Lung (tissue), 12 donors: ENCODE results near the gene LLGL1. TPM values are rescaled to one million over a fixed set of nuclear protein-coding genes. Genes with fewer than 3 reads are reported as not detected.

Experiments
- ATAC-seq: fragments of 200-7000 bp; cut with Tn5 transposase; one replicate; pipeline ENCODE4 v1.9.1; 2020; ENCODE audit warnings: moderate number of reproducible peaks; ENCODE audit not compliant: insufficient read depth, low FRiP score
- DNase-seq, 3 donors: peaks; one replicate each; pipeline ENCODE4 v3.0.0-alpha.2; 2013 to 2017
- H3K27ac ChIP-seq, 2 donors: one replicate each; pipeline ENCODE4 v1.5.1; 2013; ENCODE audit warnings: mild to moderate bottlenecking in 2 of 2, moderate library complexity in 2 of 2, control low read depth in 1 of 2, inconsistent platforms in 1 of 2, low read depth in 1 of 2, low read length in 1 of 2
- H3K27me3 ChIP-seq, 3 donors: one replicate each; pipeline ENCODE4 v1.5.1; 2013; ENCODE audit warnings: low read length in 2 of 3; ENCODE audit not compliant: control insufficient read depth in 3 of 3, insufficient read depth in 3 of 3
- H3K36me3 ChIP-seq, 4 donors: one replicate each; pipeline ENCODE4 v1.5.1; 2013; ENCODE audit warnings: low read length in 4 of 4, mild to moderate bottlenecking in 1 of 4, moderate library complexity in 1 of 4; ENCODE audit not compliant: control insufficient read depth in 4 of 4, insufficient read depth in 4 of 4
- H3K4me1 ChIP-seq, 5 donors: one replicate each; pipeline ENCODE4 v1.5.1; 2013; ENCODE audit warnings: low read length in 5 of 5, mild to moderate bottlenecking in 2 of 5, moderate library complexity in 1 of 5; ENCODE audit not compliant: control insufficient read depth in 5 of 5, insufficient read depth in 5 of 5
- H3K4me3 ChIP-seq: one replicate; pipeline ENCODE4 v1.5.1; 2013; ENCODE audit warnings: mild to moderate bottlenecking, control low read depth, moderate library complexity
- H3K9ac ChIP-seq, 2 donors: one replicate each; pipeline ENCODE4 v1.5.1; 2013; ENCODE audit warnings: low read length in 2 of 2, control low read depth in 1 of 2; ENCODE audit not compliant: insufficient read depth in 1 of 2
- H3K9me3 ChIP-seq, 4 donors: one replicate each; pipeline ENCODE4 v1.5.1; 2013; ENCODE audit warnings: low read length in 3 of 4, mild to moderate bottlenecking in 1 of 4, moderate library complexity in 1 of 4; ENCODE audit not compliant: control insufficient read depth in 4 of 4, insufficient read depth in 3 of 4
- WGBS, 2 donors: extraction: QIAGEN DNeasy Blood & Tissue Kit; methylation state at CpG; one replicate each; pipeline ENCODE4 v1.1.7; 2013; 5-methylcytosine and 5-hydroxymethylcytosine counted together
- polyA plus RNA-seq, 2 donors: library from polyadenylated mRNA; stranded (reverse); fragments of 200-250 nt; gene quantifications; one replicate each; pipeline ENCODE4 v1.2.1, GENCODE V29; 2013
- total RNA-seq, 2 donors: library from RNA; depleted of rRNA in 1 of 2; stranded (reverse); fragments of >200 nt in 1 of 2; gene quantifications; one replicate each; pipeline ENCODE4 v1.2.1, GENCODE V29; 2014 to 2021
- TF ChIP-seq, protein P1 (sequence below): IDR thresholded peaks from 2 replicates; pipeline ENCODE4 v1.5.1; 2012; ENCODE audit warnings: mild to moderate bottlenecking; ENCODE audit errors: control extremely low read depth, extremely low read depth
- donor health status: control.
- donor health status: control.
- donor health status: Bipolar disorder and iron deficiency.
- donor health status: healthy.
- donor health status: DM: yes; HTN: yes; CAD: no.

The LLGL1 gene
- total and polyA plus RNA-seq, 4 donors, result 7.1 to 21.8 (median 12.1) TPM

DNA sequence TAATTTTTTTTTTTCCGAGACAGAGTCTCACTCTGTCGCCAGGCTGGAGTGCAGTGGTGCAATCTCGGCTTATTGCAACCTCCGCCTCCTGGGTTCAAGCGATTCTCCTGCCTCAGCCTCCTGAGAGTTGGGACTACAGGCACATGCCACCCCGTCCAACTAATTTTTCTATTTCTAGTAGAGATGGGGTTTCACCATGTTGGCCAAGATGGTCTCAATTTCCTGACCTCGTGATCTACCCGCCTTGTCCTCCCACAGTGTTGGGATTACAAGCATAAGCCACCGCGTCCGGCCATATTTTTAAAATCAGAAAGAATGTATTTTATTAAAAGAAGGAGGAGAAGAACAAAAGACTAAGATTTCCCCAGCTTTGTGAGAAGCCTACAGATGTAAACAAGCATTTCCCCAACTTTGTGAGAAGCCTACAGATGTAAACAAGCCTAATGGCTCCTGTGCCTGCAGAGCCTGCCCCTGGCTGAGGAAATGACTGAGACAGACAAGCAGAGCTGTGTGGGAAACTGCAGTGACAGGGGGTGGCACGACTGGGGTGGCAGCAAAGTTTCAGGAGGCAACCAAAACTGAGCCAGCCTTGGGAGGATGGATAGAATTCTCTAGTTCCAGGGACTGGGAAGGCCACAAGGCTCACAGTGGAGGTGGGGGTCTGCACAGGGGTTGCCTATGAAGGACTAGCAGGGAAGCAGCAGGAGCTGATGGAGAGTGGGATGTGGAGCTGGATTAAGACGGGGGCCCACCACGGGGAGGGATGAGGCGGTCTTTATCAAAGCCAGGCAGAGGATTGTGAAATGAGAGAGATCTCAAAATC lies 66.5 kb downstream of the LLGL1 start:
- no peaks in the 10 kb centered on the region for H3K4me1 ChIP-seq
- no peak for ATAC-seq
- H3K27me3 ChIP-seq, result no peaks in the 10 kb centered on the region
- no peak overlapping the region for H3K27ac ChIP-seq
- TF ChIP-seq, protein P1, sequence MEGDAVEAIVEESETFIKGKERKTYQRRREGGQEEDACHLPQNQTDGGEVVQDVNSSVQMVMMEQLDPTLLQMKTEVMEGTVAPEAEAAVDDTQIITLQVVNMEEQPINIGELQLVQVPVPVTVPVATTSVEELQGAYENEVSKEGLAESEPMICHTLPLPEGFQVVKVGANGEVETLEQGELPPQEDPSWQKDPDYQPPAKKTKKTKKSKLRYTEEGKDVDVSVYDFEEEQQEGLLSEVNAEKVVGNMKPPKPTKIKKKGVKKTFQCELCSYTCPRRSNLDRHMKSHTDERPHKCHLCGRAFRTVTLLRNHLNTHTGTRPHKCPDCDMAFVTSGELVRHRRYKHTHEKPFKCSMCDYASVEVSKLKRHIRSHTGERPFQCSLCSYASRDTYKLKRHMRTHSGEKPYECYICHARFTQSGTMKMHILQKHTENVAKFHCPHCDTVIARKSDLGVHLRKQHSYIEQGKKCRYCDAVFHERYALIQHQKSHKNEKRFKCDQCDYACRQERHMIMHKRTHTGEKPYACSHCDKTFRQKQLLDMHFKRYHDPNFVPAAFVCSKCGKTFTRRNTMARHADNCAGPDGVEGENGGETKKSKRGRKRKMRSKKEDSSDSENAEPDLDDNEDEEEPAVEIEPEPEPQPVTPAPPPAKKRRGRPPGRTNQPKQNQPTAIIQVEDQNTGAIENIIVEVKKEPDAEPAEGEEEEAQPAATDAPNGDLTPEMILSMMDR, result no peak
- DNase-seq, result no peak
- H3K9me3 ChIP-seq, result no peaks in the 10 kb centered on the region
- no peak overlapping the region for H3K9ac ChIP-seq
- no peak overlapping the region for H3K4me3 ChIP-seq
- 91 to 92% methylated on average over 15 of the region's 15 CpGs for WGBS, 2 donors
- peaks cover 17 to 51% (median 35%) of the 10 kb centered on the region in 4 donors for H3K36me3 ChIP-seq

Other genes starting within 250 kb of the LLGL1 start
- 10 to 100 TPM; 17.7 to 32.9 TPM for gene ATPAF2, start 186.5 kb upstream of the LLGL1 start, total RNA-seq
- 10 to 100 TPM; 22.8 to 23.7 TPM for gene ATPAF2, start 186.5 kb upstream of the LLGL1 start, polyA plus RNA-seq
- 1 to 10 TPM; 6.5 to 7.2 TPM for gene GID4, start 186.2 kb upstream of the LLGL1 start, total RNA-seq
- gene GID4, start 186.2 kb upstream of the LLGL1 start, polyA plus RNA-seq, result 1 to 10 TPM; 3.9 to 4.0 TPM
- 10 to 100 TPM; 28.6 to 41.3 TPM for gene DRG2, start 137.7 kb upstream of the LLGL1 start, total RNA-seq
- 10 to 100 TPM; 32.7 to 38.5 TPM for gene DRG2, start 137.7 kb upstream of the LLGL1 start, polyA plus RNA-seq
- 1 to 10 TPM; 2.1 to 2.4 TPM for gene MYO15A, start 116.9 kb upstream of the LLGL1 start, total RNA-seq
- gene MYO15A, start 116.9 kb upstream of the LLGL1 start, polyA plus RNA-seq, result 1 to 10 TPM in 1 of 2 donors, under 1 TPM in 1; 0.56 to 2.7 TPM
- 100 to 1,000 TPM in 1 of 2 donors, 10 to 100 TPM in 1; 83.0 to 104 TPM for gene ALKBH5, start 41.8 kb upstream of the LLGL1 start, total RNA-seq
- gene ALKBH5, start 41.8 kb upstream of the LLGL1 start, polyA plus RNA-seq, result 10 to 100 TPM; 30.2 to 36.5 TPM
- gene FLII, start 33.1 kb downstream of the LLGL1 start, total RNA-seq, result 100 to 1,000 TPM; 152 to 391 TPM
- gene FLII, start 33.1 kb downstream of the LLGL1 start, polyA plus RNA-seq, result 100 to 1,000 TPM; 234 to 298 TPM
- gene MIEF2, start 35.0 kb downstream of the LLGL1 start, total RNA-seq, result 10 to 100 TPM; 15.5 to 24.1 TPM
- 10 to 100 TPM in 1 of 2 donors, 1 to 10 TPM in 1; 7.3 to 10.8 TPM for gene MIEF2, start 35.0 kb downstream of the LLGL1 start, polyA plus RNA-seq
- gene TOP3A, start 89.4 kb downstream of the LLGL1 start, total RNA-seq, result 10 to 100 TPM; 36.5 to 41.4 TPM
- 10 to 100 TPM; 14.6 to 17.0 TPM for gene TOP3A, start 89.4 kb downstream of the LLGL1 start, polyA plus RNA-seq
- 10 to 100 TPM; 17.4 to 20.9 TPM for gene SMCR8, start 89.7 kb downstream of the LLGL1 start, total RNA-seq
- gene SMCR8, start 89.7 kb downstream of the LLGL1 start, polyA plus RNA-seq, result 10 to 100 TPM in 1 of 2 donors, 1 to 10 TPM in 1; 4.2 to 12.7 TPM
- 10 to 100 TPM; 14.2 to 42.3 TPM for gene SHMT1, start 137.9 kb downstream of the LLGL1 start, total RNA-seq
- 10 to 100 TPM; 21.9 to 28.7 TPM for gene SHMT1, start 137.9 kb downstream of the LLGL1 start, polyA plus RNA-seq
- gene EVPLL, start 152.1 kb downstream of the LLGL1 start, total RNA-seq, result 1 to 10 TPM; 1.1 to 4.0 TPM
- gene EVPLL, start 152.1 kb downstream of the LLGL1 start, polyA plus RNA-seq, result 1 to 10 TPM; 2.0 to 4.3 TPM